SU-DHL-6 (cell line): Measurements from ENCODE around the gene ADAMTS8.

ENCODE experiments used
- CTCF ChIP-seq: fragments of 200-600 bp; sonication (generic); IDR thresholded peaks from one replicate; pipeline ENCODE4 v1.5.1; 2017; ENCODE audit warnings: antibody characterized with exemption, mild to moderate bottlenecking, low read length, moderate library complexity; ENCODE audit not compliant: insufficient read depth, poor library complexity, severe bottlenecking
- EZH2phosphoT487 ChIP-seq: fragments of 200-600 bp; sonication (generic), shearing (Covaris generic); conservative IDR thresholded peaks from 2 replicates; pipeline ENCODE4 v1.6.1; 2018; ENCODE audit warnings: mild to moderate bottlenecking, antibody characterized with exemption, low read length, moderate library complexity, mixed read lengths

- TF ChIP-seq CTCF (no peak), EZH2phosphoT487 (no peak)
These were observed 18.6 kb downstream of the ADAMTS8 start for GRCh38 chr11:130409594-130410388.
